ENCODE data around the gene MYO1D.

GRCh38 chr17:32491371-32492263 lies 385.3 kb downstream of the MYO1D start:
- TF ChIP-seq, protein P1, sequence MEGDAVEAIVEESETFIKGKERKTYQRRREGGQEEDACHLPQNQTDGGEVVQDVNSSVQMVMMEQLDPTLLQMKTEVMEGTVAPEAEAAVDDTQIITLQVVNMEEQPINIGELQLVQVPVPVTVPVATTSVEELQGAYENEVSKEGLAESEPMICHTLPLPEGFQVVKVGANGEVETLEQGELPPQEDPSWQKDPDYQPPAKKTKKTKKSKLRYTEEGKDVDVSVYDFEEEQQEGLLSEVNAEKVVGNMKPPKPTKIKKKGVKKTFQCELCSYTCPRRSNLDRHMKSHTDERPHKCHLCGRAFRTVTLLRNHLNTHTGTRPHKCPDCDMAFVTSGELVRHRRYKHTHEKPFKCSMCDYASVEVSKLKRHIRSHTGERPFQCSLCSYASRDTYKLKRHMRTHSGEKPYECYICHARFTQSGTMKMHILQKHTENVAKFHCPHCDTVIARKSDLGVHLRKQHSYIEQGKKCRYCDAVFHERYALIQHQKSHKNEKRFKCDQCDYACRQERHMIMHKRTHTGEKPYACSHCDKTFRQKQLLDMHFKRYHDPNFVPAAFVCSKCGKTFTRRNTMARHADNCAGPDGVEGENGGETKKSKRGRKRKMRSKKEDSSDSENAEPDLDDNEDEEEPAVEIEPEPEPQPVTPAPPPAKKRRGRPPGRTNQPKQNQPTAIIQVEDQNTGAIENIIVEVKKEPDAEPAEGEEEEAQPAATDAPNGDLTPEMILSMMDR (IDR thresholded peaks at IDR 0.05) = no peak
- TF ChIP-seq EP300 (IDR thresholded peaks at IDR 0.05; ENCODE audit: low read depth) (no peak), POLR2AphosphoS5 (IDR thresholded peaks at IDR 0.05) (no peak), POLR2A (IDR thresholded peaks at IDR 0.05) (no peak)
